GM21529 (cell line): ENCODE results near the gene HPSE.
"Not testable (repeated sequence)": the region's sequence is repeated elsewhere in the genome, so short reads cannot be mapped to it uniquely, and the experiment has no call there.

Experiments used
- ATAC-seq: cut with Tn5 transposase; IDR thresholded peaks from one replicate; pipeline ENCODE4 v1.9.1; 2021; ENCODE audit not compliant: unreplicated experiment

HPSE gene

GRCh38 chr4:83335701-83336100, 1.1 kb upstream of the HPSE start:
- no peak for ATAC-seq

- no peak for ATAC-seq
Observed at GRCh38 chr4:83331956-83332355, 2.7 kb downstream of the HPSE start.

GRCh38 chr4:83329521-83330110, 5.0 kb downstream of the HPSE start:
- ATAC-seq, result no peak

- ATAC-seq, result no peak
Observed at GRCh38 chr4:83328521-83329187, 6.0 kb downstream of the HPSE start.

- no peak for ATAC-seq
Observed at GRCh38 chr4:83326546-83326945, 8.1 kb downstream of the HPSE start.

- not testable (repeated sequence) for ATAC-seq
Observed at GRCh38 chr4:83325306-83325705, 9.3 kb downstream of the HPSE start.

- ATAC-seq, result no peak
Observed at GRCh38 chr4:83323136-83323535, 11.5 kb downstream of the HPSE start.

GRCh38 chr4:83320548-83320947, 14.1 kb downstream of the HPSE start:
- no peak for ATAC-seq

GRCh38 chr4:83318666-83319065, 16.0 kb downstream of the HPSE start:
- no peak for ATAC-seq

- no peak for ATAC-seq
Observed at GRCh38 chr4:83317671-83318070, 17.0 kb downstream of the HPSE start.

- ATAC-seq, result no peak
Observed at GRCh38 chr4:83316459-83317165, 18.0 kb downstream of the HPSE start.

GRCh38 chr4:83315341-83315870, 19.2 kb downstream of the HPSE start:
- no peak for ATAC-seq

GRCh38 chr4:83308672-83309071, 26.0 kb downstream of the HPSE start:
- ATAC-seq, result no peak

- no peak for ATAC-seq
Observed at GRCh38 chr4:83307920-83308319, 26.7 kb downstream of the HPSE start.

GRCh38 chr4:83305187-83305586, 29.5 kb downstream of the HPSE start:
- ATAC-seq, result no peak

- ATAC-seq, result peak; percentile 59
Observed at GRCh38 chr4:83297548-83298260, 36.9 kb downstream of the HPSE start.

GRCh38 chr4:83293305-83294046, 41.2 kb downstream of the HPSE start:
- no peak for ATAC-seq

GRCh38 chr4:83290059-83290774, 44.4 kb downstream of the HPSE start:
- not testable (repeated sequence) for ATAC-seq

GRCh38 chr4:83288381-83288780, 46.3 kb downstream of the HPSE start:
- not testable (repeated sequence) for ATAC-seq

GRCh38 chr4:83285055-83285407, 49.6 kb downstream of the HPSE start:
- peak; percentile 10 for ATAC-seq
